Heart right ventricle (tissue), 16 donors: Measurements from ENCODE around the gene PPIE. TPM values are rescaled to one million over a fixed set of nuclear protein-coding genes. Genes with fewer than 3 reads are reported as not detected.
A peak's percentile ranks its signal among the peaks of the same experiment; 100 is the strongest.
"Not testable (repeated sequence)": the region's sequence is repeated elsewhere in the genome, so short reads cannot be mapped to it uniquely, and the experiment has no call there.

Experiments
- ATAC-seq, 8 donors: fragments of 200-7000 bp; cut with Tn5 transposase; one replicate each; pipeline ENCODE4 v1.9.1; 2020; ENCODE audit warnings: mild to moderate bottlenecking in 8 of 8, moderate library complexity in 8 of 8, moderate number of reproducible peaks in 1 of 8
- DNase-seq, 2 donors: peaks; one replicate each; pipeline ENCODE4 v3.0.0-alpha.2; 2020
- H3K27ac ChIP-seq, 10 donors: fragments of 200-600 bp; sonication (generic) in 2 of 10; one replicate each; pipeline versions ENCODE4 v1.5.0 to v1.8.0; 2020 to 2022; ENCODE audit warnings: mild to moderate bottlenecking in 3 of 10
- H3K27me3 ChIP-seq, 7 donors: fragments of 200-600 bp; one replicate each; pipeline ENCODE4 v1.8.0; 2021 to 2022; ENCODE audit warnings: mild to moderate bottlenecking in 2 of 7
- H3K36me3 ChIP-seq, 9 donors: fragments of 200-600 bp; sonication (generic) in 1 of 9; one replicate each; pipeline versions ENCODE4 v1.5.0 to v1.8.0; 2020 to 2022; ENCODE audit warnings: mild to moderate bottlenecking in 2 of 9
- H3K4me1 ChIP-seq, 9 donors: fragments of 200-600 bp; sonication (generic) in 1 of 9; one replicate each; pipeline versions ENCODE4 v1.5.0 to v1.8.0; 2020 to 2022; ENCODE audit warnings: mild to moderate bottlenecking in 4 of 9
- H3K4me3 ChIP-seq, 10 donors: fragments of 200-600 bp; sonication (generic) in 2 of 10; one replicate each; pipeline versions ENCODE4 v1.5.0 to v1.8.0; 2020 to 2022; ENCODE audit warnings: mild to moderate bottlenecking in 7 of 10, moderate library complexity in 2 of 10
- H3K9me3 ChIP-seq, 11 donors: fragments of 200-600 bp in 10 of 11; sonication (generic) in 2 of 11; one replicate each; pipeline versions ENCODE4 v1.5.0 to v1.8.0; 2013 to 2022; ENCODE audit warnings: mild to moderate bottlenecking in 2 of 11, control low read depth in 1 of 11, moderate library complexity in 1 of 11
- WGBS, 2 donors: extraction: QIAGEN DNeasy Blood & Tissue Kit; methylation state at CpG; one replicate each; pipeline ENCODE4 v1.1.7; 2013; ENCODE audit warnings: inconsistent platforms in 1 of 2; 5-methylcytosine and 5-hydroxymethylcytosine counted together
- intact Hi-C, 10 donors: fragments of 100-400 bp; cut with DNase I; formaldehyde crosslinking; loops; one replicate each; pipeline versions ENCODE4 v1.11.1 to v1.14.2; 2022
- polyA plus RNA-seq, 2 donors: library from polyadenylated mRNA; stranded (reverse); fragments of 200-250 nt; gene quantifications; one replicate each; pipeline ENCODE4 v1.2.3, GENCODE V29; 2013
- total RNA-seq, 10 donors: library from RNA; stranded (reverse); fragmentation: NEBNext Ultra II Directional in 3 of 10; extraction: Animal tissue kit (Norgen Biotek cat#: 25700) in 3 of 10; gene quantifications; one replicate each; pipeline versions ENCODE4 v1.2.1 to v1.2.4, GENCODE V29; 2021 to 2023
- TF ChIP-seq, protein P1 (sequence below), 9 donors: fragments of 200-600 bp; sonication (generic) in 2 of 9; IDR thresholded peaks; one replicate each; pipeline versions ENCODE4 v1.5.0 to v1.8.0; 2021 to 2022; ENCODE audit warnings: antibody characterized with exemption in 9 of 9, mild to moderate bottlenecking in 5 of 9, moderate library complexity in 1 of 9
- donor health status: Arrhythmogenic right ventricular cardiomyopathy.
- donor health status: ischemic (EF 13 %, LVEDD 7.1; RV severe dilation, severe dysfunction).
- donor health status: healthy with polysubstance abuse.
- donor health status: DM: no; HTN: yes; CAD: no.
- donor health status: DM: no; HTN: no; CAD: no.
- donor health status: ischemic (EF 25% LVEDD 6.9; RV normal size, moderate dysfunction).
- donor health status: ischemic (EF 25% LVEDD 5.7; RV mildly dilated, moderate dysfunction).
- donor health status: healthy.
- donor health status: DM: yes; HTN: yes; CAD: no.
- donor health status: Ischemic cardiomyopathy.
- donor health status: ischemic (EF 35%, LVEDD 5.7; RV mildly dilated, moderate dysfunction).
- donor health status: nonischemic (EF 11% LVEDD 7.7; RV severe dilation, severe dysfunction).
- donor health status: DM: yes; HTN: yes; CAD: no.
- donor health status: PGD.
- donor health status: ischemic (EF 29% LVEDD 5.4; RV normal size, mild dysfunction).
- donor health status: nonischemic (EF 23%, LVEDD 6.1; RV moderate dilation, normal function).

PPIE gene
- total and polyA plus RNA-seq, 12 donors = 28.0 to 49.5 (median 31.3) TPM

DNA sequence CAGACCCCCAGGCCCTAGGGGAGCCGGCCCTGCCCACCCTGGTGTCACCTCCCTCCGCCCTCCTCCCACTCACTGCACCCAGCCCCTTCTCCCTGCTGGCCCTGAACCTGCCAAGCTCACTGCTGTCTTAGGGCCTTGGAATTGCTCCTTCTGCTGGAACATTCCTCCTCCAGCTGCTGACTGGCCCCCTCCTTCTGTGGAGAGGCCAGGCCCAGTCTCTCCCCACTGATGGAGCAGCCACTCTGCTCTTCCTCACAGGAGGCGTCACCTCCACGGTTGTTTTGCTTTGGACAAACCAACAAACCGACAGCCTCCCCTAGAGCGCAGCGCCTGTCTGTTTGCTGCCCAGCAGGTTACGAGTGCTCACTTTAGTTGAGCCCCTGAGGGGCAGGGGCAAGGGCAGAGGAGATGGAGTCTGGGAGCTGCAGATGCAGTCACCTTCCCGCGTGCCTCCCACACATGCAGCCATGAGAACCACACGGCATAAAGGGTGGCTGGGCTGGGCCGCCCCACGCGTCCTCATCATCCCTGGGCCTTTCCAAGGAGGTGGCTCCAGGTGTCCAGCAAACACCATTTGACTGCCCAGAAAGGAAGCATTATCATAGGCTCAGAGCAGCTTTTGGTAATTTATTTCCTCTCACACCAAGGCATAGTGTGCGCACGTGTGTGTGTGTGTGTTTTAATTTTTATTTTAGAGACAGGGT, 23.0 kb downstream of the PPIE start:
- no peaks in the 10 kb centered on the region for H3K9me3 ChIP-seq
- intact Hi-C loops = loop anchor here in 1 of 10 donors (5.0 kb wide), 1 partner anchor 239 kb away; no protein-coding TSS in a partner anchor
- TF ChIP-seq, protein P1, sequence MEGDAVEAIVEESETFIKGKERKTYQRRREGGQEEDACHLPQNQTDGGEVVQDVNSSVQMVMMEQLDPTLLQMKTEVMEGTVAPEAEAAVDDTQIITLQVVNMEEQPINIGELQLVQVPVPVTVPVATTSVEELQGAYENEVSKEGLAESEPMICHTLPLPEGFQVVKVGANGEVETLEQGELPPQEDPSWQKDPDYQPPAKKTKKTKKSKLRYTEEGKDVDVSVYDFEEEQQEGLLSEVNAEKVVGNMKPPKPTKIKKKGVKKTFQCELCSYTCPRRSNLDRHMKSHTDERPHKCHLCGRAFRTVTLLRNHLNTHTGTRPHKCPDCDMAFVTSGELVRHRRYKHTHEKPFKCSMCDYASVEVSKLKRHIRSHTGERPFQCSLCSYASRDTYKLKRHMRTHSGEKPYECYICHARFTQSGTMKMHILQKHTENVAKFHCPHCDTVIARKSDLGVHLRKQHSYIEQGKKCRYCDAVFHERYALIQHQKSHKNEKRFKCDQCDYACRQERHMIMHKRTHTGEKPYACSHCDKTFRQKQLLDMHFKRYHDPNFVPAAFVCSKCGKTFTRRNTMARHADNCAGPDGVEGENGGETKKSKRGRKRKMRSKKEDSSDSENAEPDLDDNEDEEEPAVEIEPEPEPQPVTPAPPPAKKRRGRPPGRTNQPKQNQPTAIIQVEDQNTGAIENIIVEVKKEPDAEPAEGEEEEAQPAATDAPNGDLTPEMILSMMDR (IDR thresholded peaks at IDR 0.05) = no peak
- no peak overlapping the region for H3K27ac ChIP-seq
- H3K36me3 ChIP-seq = peaks cover 0 to 42% (median 0%) of the 10 kb centered on the region in 9 donors
- no peaks in the 10 kb centered on the region for H3K4me1 ChIP-seq
- no peak for DNase-seq
- ATAC-seq = no peak
- no peaks in the 10 kb centered on the region for H3K27me3 ChIP-seq
- 72 to 77% methylated on average over 16 of the region's 16 CpGs for WGBS, 2 donors
- H3K4me3 ChIP-seq = no peak overlapping the region

DNA sequence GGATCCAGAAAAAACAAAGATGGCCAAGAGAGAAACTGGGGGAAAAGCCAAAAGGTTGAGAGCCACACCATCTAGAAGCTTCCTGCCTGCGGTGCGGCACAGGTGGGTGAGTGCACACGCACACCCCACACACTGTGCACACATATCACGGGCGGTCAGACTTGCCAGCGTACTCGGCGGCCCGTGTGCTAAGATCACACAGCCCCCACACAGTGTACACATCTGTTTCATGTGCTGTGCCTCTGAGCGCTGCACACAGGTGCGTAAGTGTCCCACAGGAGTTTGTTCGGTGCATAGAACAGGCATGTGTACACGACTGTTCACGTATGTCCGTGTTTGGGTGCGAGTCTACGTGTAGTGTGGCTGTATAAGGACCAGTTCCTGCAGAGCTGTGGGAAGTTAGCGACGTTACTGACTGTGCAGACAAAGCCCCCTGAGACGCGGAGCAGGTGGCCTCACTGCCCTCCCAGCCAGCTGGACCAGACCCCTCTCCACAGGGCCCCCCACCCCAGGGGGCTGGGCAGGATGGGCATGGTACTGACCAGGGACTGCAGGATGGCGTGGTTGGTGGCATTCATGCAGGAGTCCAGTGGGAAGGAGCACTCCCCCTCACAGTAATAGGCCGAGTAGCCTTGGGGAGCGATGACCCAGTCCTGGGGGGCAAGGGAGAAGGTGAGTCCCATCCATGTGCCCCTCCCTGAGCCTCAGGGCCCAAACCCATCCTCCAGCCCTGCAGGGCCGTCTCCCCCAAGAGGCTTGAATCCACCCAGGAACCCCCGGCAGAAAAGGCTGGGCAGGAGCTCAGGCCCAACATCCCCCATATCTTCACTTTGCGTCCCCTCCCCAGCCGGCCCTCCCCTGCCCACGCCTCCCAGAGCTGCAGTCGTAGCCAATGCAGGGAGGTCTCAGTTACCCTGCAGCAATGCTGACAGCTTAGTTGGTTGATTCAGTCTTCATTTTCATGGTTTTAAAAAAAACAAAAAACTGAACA, 24.2 kb downstream of the PPIE start:
- no peak for ATAC-seq
- H3K27me3 ChIP-seq = no peaks in the 10 kb centered on the region
- TF ChIP-seq, protein P1 (IDR thresholded peaks at IDR 0.05) = no peak
- H3K9me3 ChIP-seq = no peaks in the 10 kb centered on the region
- no peak overlapping the region for H3K27ac ChIP-seq
- intact Hi-C loops = loop anchor here in 1 of 10 donors (5.0 kb wide), 1 partner anchor 241 kb away; no protein-coding TSS in a partner anchor
- no peak overlapping the region for H3K4me3 ChIP-seq
- H3K4me1 ChIP-seq = no peaks in the 10 kb centered on the region
- DNase-seq = no peak
- peaks cover 0 to 31% (median 0%) of the 10 kb centered on the region in 9 donors for H3K36me3 ChIP-seq
- WGBS, 2 donors = 91% methylated on average over 26 to 30 of the region's 30 CpGs

DNA sequence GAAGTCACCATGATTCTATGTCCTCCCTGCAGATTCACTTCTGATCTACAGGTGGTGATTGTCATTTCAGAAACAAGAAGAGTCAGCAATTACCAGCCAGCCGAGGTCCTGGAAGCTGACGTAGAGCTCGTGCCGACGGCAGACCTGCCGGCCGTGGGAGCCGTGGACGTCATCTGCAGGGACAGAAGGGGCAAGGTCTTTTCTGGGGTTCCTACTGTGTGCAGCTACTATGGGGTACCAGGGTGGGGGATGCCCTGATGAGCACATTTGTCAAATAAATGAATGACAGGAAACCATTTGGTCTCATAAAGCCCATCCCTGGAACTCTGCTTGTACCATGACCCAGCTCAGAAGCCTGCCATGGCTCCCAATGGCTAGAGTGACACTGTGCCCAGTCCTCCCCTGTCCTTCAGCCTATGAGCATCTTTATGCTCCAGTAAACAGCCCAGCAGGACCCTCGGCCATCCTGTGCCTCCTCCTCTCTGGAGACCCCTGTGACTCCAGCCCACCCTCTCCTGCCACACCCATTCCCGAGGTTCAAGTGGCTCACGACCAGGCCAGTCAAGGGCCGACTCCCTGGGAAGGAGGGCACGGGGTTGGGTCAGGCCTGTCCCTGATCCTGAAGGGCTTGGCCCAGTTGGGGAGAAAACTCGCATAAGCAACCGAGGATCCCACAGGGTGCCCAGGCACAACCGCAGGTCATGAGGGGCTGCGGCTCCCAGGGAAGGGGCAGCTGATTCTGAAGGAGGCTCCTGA, 25.1 kb downstream of the PPIE start:
- DNase-seq, H3K4me1 ChIP-seq, H3K4me3 ChIP-seq, H3K27ac ChIP-seq, H3K9me3 ChIP-seq, H3K27me3 ChIP-seq: not testable (repeated sequence)
- intact Hi-C loops = loop anchor here in 1 of 10 donors (5.0 kb wide), 1 partner anchor 241 kb away; no protein-coding TSS in a partner anchor
- peaks cover 0 to 21% (median 0%) of the 10 kb centered on the region in 9 donors for H3K36me3 ChIP-seq
- WGBS, 2 donors = 79% methylated on average over 15 of the region's 18 CpGs
- ATAC-seq = peak in 3 of 8 donors; percentile 5 to 21 (median 6)

DNA sequence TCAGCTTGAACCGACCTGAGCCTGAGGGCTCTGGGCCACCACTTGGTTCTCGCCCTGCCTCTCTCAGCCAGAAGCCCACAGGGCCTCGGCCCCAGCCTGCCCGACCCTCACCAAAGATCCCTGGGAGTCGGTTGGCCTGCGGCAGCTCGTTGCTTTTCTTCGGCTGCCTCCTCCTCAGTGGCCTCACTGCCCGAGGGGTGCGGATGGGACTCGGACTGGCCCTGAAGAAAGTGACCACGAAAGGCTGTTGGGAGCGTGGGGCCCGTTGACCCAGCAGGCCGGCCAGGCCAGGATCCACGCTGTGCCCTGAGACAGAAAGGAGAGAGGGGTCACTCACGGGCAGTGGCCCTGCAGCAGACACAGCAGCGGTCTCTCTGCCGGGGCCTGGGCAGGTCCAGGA, 25.8 kb downstream of the PPIE start:
- intact Hi-C loops = loop anchor here in 1 of 10 donors (5.0 kb wide), 1 partner anchor 242 kb away; no protein-coding TSS in a partner anchor
- peak in 3 of 8 donors; percentile 8 to 24 (median 22) for ATAC-seq

DNA sequence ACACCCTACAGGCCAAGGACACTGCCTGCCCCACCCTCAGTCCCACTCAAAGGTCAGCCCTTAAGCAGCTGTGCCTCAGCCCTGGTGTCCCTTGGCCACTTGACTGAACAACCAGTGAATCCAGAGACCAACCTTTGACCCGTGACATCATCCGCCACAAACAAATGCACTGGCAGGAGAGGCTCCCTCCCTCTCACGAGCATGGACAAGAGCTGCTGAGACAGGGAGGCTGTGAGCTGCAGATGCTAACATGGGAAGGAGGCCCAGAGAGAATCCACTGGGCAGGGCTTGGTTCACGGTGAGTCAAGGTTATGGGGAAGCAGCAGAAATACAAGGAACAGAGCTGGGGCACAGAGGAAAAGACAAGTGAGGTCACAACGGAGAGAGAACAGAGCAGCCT, 27.8 kb downstream of the PPIE start:
- H3K4me1 ChIP-seq, H3K4me3 ChIP-seq, H3K27me3 ChIP-seq, DNase-seq, intact Hi-C loops, H3K27ac ChIP-seq, H3K9me3 ChIP-seq, H3K36me3 ChIP-seq, ATAC-seq: not testable (repeated sequence)
- WGBS, 2 donors = 59 to 67% methylated on average over 1 of the region's 5 CpGs

More for the DNA sequence above, 25.8 kb downstream of the PPIE start:
- not testable (repeated sequence) for H3K4me3 ChIP-seq, H3K4me1 ChIP-seq, H3K27ac ChIP-seq, H3K27me3 ChIP-seq, DNase-seq, H3K9me3 ChIP-seq
- peaks cover 0 to 14% (median 0%) of the 10 kb centered on the region in 9 donors for H3K36me3 ChIP-seq
- 92 to 100% methylated on average over 2 to 12 of the region's 19 CpGs for WGBS, 2 donors

DNA sequence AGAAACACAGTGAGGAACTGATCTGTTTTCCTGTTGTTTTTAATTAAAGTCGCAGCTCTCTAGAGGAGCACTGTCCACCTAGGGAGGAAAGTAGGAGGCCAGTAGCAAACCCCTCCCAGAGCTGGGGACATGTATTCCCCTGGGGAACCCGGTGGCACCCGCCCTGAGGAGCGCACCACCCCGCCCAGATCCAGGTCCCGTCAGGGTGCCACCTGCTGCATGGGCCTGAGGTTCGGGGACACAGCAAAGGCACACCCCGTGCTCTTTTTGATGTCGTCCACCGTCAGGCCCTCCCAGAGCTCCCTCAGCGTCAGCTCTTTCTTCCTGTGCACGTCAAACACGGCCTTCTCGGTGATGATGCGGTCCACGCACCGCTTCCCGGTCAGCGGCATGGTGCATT, 30.8 kb downstream of the PPIE start:
- H3K36me3 ChIP-seq, ATAC-seq, H3K27ac ChIP-seq, intact Hi-C loops, H3K9me3 ChIP-seq, H3K4me1 ChIP-seq, DNase-seq, H3K4me3 ChIP-seq: not testable (repeated sequence)
- H3K27me3 ChIP-seq = peaks cover 0 to 11% (median 4%) of the 10 kb centered on the region in 7 donors
- 67 to 79% methylated on average over 12 to 18 of the region's 19 CpGs for WGBS, 2 donors

DNA sequence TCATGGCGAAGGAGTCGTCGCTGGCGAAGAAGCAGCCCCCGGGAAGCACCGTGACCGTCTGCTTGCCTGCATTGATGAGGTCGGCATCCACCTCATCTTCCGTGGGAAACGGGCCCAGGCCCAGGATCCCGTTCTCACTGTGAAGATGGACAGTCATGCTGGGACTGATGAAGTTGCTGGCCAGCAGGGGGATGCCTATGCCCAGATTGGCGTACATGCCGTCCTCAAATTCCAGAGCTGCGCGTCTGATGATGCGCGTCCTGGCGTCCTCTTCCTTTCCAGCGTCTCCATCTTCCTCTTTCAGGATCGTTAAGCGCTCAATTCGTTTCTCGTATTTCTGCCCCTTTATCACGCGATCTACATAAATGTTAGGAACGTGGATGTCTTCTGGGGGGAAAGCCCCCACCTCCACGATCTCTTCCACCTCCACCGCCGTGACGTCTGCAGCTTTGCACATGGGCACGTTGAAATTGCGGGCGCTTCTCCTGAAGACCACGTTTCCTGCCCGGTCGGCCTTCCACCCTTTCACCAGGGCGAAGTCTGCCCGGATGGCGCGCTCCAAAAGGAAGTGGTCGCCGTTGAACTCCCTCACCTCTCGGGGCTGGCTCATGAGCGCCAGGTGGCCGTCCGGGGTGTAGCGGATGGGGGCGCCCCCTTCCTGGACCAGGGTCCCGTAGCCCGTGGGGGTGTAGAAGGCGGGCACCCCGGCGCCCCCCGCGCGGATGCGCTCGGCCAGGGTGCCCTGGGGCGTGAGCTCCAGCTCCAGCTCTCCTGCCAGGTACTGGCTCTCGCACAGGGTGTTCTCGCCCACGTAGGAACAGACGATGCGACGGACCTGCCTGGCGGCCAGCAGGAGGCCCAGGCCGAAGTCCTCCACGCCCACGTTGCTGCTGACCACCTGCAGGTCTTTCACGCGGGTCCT, 31.7 kb downstream of the PPIE start:
- H3K9me3 ChIP-seq, H3K4me1 ChIP-seq, intact Hi-C loops, H3K27ac ChIP-seq, H3K36me3 ChIP-seq, DNase-seq: not testable (repeated sequence)
- peaks cover 0 to 11% (median 4%) of the 10 kb centered on the region in 7 donors for H3K27me3 ChIP-seq
- H3K4me3 ChIP-seq = peak overlapping the region in 1 of 10 donors; percentile 37
- WGBS, 2 donors = 7 to 26% methylated on average over 21 of the region's 71 CpGs
- ATAC-seq = peak in 7 of 8 donors; percentile 29 to 74 (median 52)
